ENCODE measurements around the gene ANG.
A peak's percentile ranks its signal among the peaks of the same experiment; 100 is the strongest.

ANG gene

DNA sequence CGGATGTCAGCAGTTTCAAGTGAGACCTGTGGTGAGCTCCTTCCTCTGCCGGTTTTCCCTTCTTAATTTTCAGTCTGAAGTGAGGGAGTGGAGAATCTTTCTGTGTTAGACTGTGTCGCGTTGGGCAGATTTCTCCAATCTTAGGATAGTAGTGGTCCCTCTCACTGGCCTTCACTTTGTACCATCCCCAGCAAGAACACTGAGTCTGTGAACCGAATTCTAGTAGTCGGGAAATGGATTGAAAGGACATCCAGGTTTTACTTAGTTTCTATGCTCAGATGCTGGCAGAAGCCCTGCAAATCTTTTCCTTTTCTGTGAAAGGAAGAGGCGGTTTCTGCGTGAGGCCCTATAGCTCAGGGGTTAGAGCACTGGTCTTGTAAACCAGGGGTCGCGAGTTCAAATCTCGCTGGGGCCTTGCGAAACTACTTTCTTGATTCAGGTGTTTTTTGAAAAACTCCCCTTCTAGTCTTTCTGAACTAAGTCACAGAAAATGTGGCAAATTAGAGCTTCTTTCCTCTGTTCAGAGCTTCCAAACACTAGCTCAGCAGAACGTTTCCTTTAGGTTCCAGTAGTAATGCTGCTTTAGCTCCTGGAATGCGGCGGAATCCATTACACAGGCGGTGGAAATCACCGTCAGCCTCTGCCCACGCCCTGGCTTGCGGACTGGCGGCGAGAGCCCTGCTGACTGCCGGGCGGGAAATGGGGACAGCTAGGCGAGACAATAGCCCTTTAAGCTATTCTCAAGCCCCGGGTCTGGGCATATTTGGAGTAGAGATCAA, 7.0 kb upstream of the ANG start (continued):
- TF ChIP-seq ZNF155 (tag by site-specific recombination; IDR thresholded peaks at IDR 0.05) (no peak), IKZF3 (tag by site-specific recombination; IDR thresholded peaks at IDR 0.05) (no peak), ZNF830 (tag by site-specific recombination; IDR thresholded peaks at IDR 0.05; ENCODE audit: low read depth) (no peak), ZNF521 (tag by site-specific recombination; IDR thresholded peaks at IDR 0.05) (no peak), ZNF169 (tag by site-specific recombination; IDR thresholded peaks at IDR 0.05) (no peak), ZNF76 (tag by site-specific recombination; IDR thresholded peaks at IDR 0.05; ENCODE audit: borderline replicate concordance, low read depth) (no peak), ZNF501 (tag by site-specific recombination; IDR thresholded peaks at IDR 0.05) (peak; percentile 54; the same call in 1 of the 2 replicates), ZNF404 (tag by site-specific recombination; IDR thresholded peaks at IDR 0.05) (no peak), ZSCAN30 (tag by site-specific recombination; IDR thresholded peaks at IDR 0.05) (peak; percentile 76; the same call in 1 of the 2 replicates), ZNF302 (tag by site-specific recombination; IDR thresholded peaks at IDR 0.05; ENCODE audit: low read depth) (no peak), ZNF560 (tag by site-specific recombination; IDR thresholded peaks at IDR 0.05; ENCODE audit: borderline replicate concordance) (no peak), ZNF10 (tag by site-specific recombination; IDR thresholded peaks at IDR 0.05) (no peak; the same call in 1 of the 2 replicates), ZNF571 (tag by site-specific recombination; IDR thresholded peaks at IDR 0.05) (no peak), ZNF324 (tag by site-specific recombination; IDR thresholded peaks at IDR 0.05) (no peak; the same call in 1 of the 2 replicates), ZNF211 (tag by site-specific recombination; IDR thresholded peaks at IDR 0.05; ENCODE audit: low read depth) (no peak), ZNF335 (tag by site-specific recombination; conservative IDR thresholded peaks at IDR 0.05) (peak; percentile 70), KLF7 (tag by site-specific recombination; IDR thresholded peaks at IDR 0.05; ENCODE audit: borderline replicate concordance) (no peak; the same call in 1 of the 2 replicates), ZNF433 (tag by site-specific recombination; IDR thresholded peaks at IDR 0.05; ENCODE audit: low read depth) (no peak)
- TF ChIP-seq, protein P1, sequence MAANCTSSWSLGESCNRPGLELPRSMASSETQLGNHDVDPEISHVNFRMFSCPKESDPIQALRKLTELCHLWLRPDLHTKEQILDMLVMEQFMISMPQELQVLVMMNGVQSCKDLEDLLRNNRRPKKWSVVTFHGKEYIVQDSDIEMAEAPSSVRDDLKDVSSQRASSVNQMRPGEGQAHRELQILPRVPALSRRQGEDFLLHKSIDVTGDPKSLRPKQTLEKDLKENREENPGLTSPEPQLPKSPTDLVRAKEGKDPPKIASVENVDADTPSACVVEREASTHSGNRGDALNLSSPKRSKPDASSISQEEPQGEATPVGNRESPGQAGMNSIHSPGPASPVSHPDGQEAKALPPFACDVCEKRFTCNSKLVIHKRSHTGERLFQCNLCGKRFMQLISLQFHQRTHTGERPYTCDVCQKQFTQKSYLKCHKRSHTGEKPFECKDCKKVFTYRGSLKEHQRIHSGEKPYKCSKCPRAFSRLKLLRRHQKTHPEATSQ (tag by site-specific recombination; IDR thresholded peaks at IDR 0.05): no peak
- TF ChIP-seq, protein P2, sequence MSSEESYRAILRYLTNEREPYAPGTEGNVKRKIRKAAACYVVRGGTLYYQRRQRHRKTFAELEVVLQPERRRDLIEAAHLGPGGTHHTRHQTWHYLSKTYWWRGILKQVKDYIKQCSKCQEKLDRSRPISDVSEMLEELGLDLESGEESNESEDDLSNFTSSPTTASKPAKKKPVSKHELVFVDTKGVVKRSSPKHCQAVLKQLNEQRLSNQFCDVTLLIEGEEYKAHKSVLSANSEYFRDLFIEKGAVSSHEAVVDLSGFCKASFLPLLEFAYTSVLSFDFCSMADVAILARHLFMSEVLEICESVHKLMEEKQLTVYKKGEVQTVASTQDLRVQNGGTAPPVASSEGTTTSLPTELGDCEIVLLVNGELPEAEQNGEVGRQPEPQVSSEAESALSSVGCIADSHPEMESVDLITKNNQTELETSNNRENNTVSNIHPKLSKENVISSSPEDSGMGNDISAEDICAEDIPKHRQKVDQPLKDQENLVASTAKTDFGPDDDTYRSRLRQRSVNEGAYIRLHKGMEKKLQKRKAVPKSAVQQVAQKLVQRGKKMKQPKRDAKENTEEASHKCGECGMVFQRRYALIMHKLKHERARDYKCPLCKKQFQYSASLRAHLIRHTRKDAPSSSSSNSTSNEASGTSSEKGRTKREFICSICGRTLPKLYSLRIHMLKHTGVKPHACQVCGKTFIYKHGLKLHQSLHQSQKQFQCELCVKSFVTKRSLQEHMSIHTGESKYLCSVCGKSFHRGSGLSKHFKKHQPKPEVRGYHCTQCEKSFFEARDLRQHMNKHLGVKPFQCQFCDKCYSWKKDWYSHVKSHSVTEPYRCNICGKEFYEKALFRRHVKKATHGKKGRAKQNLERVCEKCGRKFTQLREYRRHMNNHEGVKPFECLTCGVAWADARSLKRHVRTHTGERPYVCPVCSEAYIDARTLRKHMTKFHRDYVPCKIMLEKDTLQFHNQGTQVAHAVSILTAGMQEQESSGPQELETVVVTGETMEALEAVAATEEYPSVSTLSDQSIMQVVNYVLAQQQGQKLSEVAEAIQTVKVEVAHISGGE (tag by site-specific recombination; conservative IDR thresholded peaks at IDR 0.05; ENCODE audit: low read depth): no peak
- TF ChIP-seq, protein P3, sequence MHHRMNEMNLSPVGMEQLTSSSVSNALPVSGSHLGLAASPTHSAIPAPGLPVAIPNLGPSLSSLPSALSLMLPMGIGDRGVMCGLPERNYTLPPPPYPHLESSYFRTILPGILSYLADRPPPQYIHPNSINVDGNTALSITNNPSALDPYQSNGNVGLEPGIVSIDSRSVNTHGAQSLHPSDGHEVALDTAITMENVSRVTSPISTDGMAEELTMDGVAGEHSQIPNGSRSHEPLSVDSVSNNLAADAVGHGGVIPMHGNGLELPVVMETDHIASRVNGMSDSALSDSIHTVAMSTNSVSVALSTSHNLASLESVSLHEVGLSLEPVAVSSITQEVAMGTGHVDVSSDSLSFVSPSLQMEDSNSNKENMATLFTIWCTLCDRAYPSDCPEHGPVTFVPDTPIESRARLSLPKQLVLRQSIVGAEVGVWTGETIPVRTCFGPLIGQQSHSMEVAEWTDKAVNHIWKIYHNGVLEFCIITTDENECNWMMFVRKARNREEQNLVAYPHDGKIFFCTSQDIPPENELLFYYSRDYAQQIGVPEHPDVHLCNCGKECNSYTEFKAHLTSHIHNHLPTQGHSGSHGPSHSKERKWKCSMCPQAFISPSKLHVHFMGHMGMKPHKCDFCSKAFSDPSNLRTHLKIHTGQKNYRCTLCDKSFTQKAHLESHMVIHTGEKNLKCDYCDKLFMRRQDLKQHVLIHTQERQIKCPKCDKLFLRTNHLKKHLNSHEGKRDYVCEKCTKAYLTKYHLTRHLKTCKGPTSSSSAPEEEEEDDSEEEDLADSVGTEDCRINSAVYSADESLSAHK (tag by site-specific recombination; IDR thresholded peaks at IDR 0.05): peak; percentile 98
- TF ChIP-seq, protein P4, sequence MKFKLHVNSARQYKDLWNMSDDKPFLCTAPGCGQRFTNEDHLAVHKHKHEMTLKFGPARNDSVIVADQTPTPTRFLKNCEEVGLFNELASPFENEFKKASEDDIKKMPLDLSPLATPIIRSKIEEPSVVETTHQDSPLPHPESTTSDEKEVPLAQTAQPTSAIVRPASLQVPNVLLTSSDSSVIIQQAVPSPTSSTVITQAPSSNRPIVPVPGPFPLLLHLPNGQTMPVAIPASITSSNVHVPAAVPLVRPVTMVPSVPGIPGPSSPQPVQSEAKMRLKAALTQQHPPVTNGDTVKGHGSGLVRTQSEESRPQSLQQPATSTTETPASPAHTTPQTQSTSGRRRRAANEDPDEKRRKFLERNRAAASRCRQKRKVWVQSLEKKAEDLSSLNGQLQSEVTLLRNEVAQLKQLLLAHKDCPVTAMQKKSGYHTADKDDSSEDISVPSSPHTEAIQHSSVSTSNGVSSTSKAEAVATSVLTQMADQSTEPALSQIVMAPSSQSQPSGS (tag by site-specific recombination; IDR thresholded peaks at IDR 0.05; ENCODE audit: low read depth): no peak
- TF ChIP-seq, protein P5, sequence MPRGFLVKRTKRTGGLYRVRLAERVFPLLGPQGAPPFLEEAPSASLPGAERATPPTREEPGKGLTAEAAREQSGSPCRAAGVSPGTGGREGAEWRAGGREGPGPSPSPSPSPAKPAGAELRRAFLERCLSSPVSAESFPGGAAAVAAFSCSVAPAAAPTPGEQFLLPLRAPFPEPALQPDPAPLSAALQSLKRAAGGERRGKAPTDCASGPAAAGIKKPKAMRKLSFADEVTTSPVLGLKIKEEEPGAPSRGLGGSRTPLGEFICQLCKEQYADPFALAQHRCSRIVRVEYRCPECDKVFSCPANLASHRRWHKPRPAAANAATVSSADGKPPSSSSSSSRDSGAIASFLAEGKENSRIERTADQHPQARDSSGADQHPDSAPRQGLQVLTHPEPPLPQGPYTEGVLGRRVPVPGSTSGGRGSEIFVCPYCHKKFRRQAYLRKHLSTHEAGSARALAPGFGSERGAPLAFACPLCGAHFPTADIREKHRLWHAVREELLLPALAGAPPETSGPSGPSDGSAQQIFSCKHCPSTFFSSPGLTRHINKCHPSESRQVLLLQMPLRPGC (tag by site-specific recombination; IDR thresholded peaks at IDR 0.05): peak; percentile 42; the same call in 1 of the 2 replicates
- TF ChIP-seq, protein P6, sequence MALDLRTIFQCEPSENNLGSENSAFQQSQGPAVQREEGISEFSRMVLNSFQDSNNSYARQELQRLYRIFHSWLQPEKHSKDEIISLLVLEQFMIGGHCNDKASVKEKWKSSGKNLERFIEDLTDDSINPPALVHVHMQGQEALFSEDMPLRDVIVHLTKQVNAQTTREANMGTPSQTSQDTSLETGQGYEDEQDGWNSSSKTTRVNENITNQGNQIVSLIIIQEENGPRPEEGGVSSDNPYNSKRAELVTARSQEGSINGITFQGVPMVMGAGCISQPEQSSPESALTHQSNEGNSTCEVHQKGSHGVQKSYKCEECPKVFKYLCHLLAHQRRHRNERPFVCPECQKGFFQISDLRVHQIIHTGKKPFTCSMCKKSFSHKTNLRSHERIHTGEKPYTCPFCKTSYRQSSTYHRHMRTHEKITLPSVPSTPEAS (tag by site-specific recombination; IDR thresholded peaks at IDR 0.05): no peak; the same call in 1 of the 2 replicates
- TF ChIP-seq, protein P7, sequence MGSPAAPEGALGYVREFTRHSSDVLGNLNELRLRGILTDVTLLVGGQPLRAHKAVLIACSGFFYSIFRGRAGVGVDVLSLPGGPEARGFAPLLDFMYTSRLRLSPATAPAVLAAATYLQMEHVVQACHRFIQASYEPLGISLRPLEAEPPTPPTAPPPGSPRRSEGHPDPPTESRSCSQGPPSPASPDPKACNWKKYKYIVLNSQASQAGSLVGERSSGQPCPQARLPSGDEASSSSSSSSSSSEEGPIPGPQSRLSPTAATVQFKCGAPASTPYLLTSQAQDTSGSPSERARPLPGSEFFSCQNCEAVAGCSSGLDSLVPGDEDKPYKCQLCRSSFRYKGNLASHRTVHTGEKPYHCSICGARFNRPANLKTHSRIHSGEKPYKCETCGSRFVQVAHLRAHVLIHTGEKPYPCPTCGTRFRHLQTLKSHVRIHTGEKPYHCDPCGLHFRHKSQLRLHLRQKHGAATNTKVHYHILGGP (tag by site-specific recombination; IDR thresholded peaks at IDR 0.05): no peak
